H1 (cell line): ENCODE results near the gene AGER. TPM values are rescaled to one million over a fixed set of nuclear protein-coding genes. Genes with fewer than 3 reads are reported as not detected.

Experiments
- CTCF ChIA-PET: fragments of 300-600 bp; sonication (Branson Sonifier 250); formaldehyde crosslinking; loops from one replicate; lab custom pipeline; 2021; ENCODE audit not compliant: partially characterized antibody; lab: Charles Lee
- POLR2A ChIA-PET: fragments of 300-600 bp; sonication (Branson Sonifier 250); formaldehyde crosslinking; loops from one replicate; lab custom pipeline; 2021; ENCODE audit warnings: inconsistent platforms; ENCODE audit not compliant: partially characterized antibody; lab: Charles Lee
- DNase-seq, 2 experiments: peaks; one replicate each; pipeline versions ENCODE4 v3.0.0 to v3.0.0-alpha.2; 2010 to 2022; ENCODE audit warnings: low spot score in 2 of 2, low read depth in 1 of 2, mixed read lengths in 1 of 2
- FAIRE-seq: peaks from 2 replicates; lab custom pipeline; 2011; peaks lifted over from hg19 to GRCh38; lab: Jason Lieb, UNC
- H2AFZ ChIP-seq: 2 replicates; pipeline ENCODE4 v1.8.1; 2012; ENCODE audit warnings: low read length, inconsistent platforms
- H2AK5ac ChIP-seq: 2 replicates; pipeline ENCODE4 v1.6.1; 2013; ENCODE audit warnings: low read depth, low read length
- H2BK120ac ChIP-seq: replicated peaks from 2 replicates; pipeline ENCODE3; 2013; ENCODE audit warnings: low read depth, low read length, inconsistent platforms
- H2BK12ac ChIP-seq: 2 replicates; pipeline ENCODE4 v1.6.1; 2013; ENCODE audit warnings: low read depth, low read length
- H2BK15ac ChIP-seq: 2 replicates; pipeline ENCODE4 v1.6.1; 2013; ENCODE audit warnings: low read length
- H2BK20ac ChIP-seq: 2 replicates; pipeline ENCODE4 v1.6.1; 2013; ENCODE audit warnings: low read length
- H2BK5ac ChIP-seq: 2 replicates; pipeline ENCODE4 v1.6.1; 2013; ENCODE audit warnings: low read depth, low read length
- H3K14ac ChIP-seq: 2 replicates; pipeline ENCODE4 v1.6.1; 2013; ENCODE audit warnings: inconsistent platforms; ENCODE audit not compliant: insufficient read length
- H3K18ac ChIP-seq: 2 replicates; pipeline ENCODE4 v1.6.1; 2013; ENCODE audit warnings: low read length; ENCODE audit errors: extremely low read depth
- H3K23ac ChIP-seq: 2 replicates; pipeline ENCODE4 v1.6.1; 2013; ENCODE audit warnings: inconsistent platforms; ENCODE audit not compliant: insufficient read length
- H3K23me2 ChIP-seq: 2 replicates; pipeline ENCODE4 v1.6.1; 2013; ENCODE audit warnings: low read depth, low read length
- H3K27ac ChIP-seq: 2 replicates; pipeline ENCODE4 v1.6.1; 2011; ENCODE audit warnings: low read depth, low read length, inconsistent platforms
- H3K27me3 ChIP-seq, 4 experiments: replicated peaks in 1 of 4; 1 replicate in 1 of 4; 2 replicates in 3 of 4; pipeline versions ENCODE4 v1.6.1 to v1.8.1; 2011 to 2013; ENCODE audit warnings: low read length in 3 of 4, mild to moderate bottlenecking in 3 of 4, inconsistent platforms in 2 of 4, mixed read lengths in 2 of 4, moderate library complexity in 1 of 4; ENCODE audit not compliant: control insufficient read depth in 3 of 4, insufficient read depth in 3 of 4; ENCODE audit errors: extremely low read depth in 1 of 4
- H3K36me3 ChIP-seq, 4 experiments: 2 replicates each; pipeline versions ENCODE4 v1.6.1 to v1.8.1; 2011 to 2013; ENCODE audit warnings: mild to moderate bottlenecking in 4 of 4, low read length in 3 of 4, moderate library complexity in 2 of 4, control low read depth in 1 of 4, inconsistent platforms in 1 of 4; ENCODE audit not compliant: insufficient read depth in 4 of 4, control insufficient read depth in 2 of 4
- H3K4ac ChIP-seq: replicated peaks from 2 replicates; pipeline ENCODE3; 2013; ENCODE audit warnings: low read length, low read depth, mixed read lengths, inconsistent platforms; ENCODE audit not compliant: insufficient read length
- H3K4me1 ChIP-seq, 4 experiments: replicated peaks in 1 of 4; 1 replicate in 1 of 4; 2 replicates in 3 of 4; pipeline versions ENCODE4 v1.6.1 to v1.8.1; 2011 to 2013; ENCODE audit warnings: low read length in 3 of 4, inconsistent platforms in 2 of 4, mixed read lengths in 1 of 4; ENCODE audit not compliant: insufficient read depth in 4 of 4, control insufficient read depth in 3 of 4
- H3K4me2 ChIP-seq, 2 experiments: 2 replicates each; pipeline versions ENCODE4 v1.6.1 to v1.8.1; 2011 to 2013; ENCODE audit warnings: low read depth in 2 of 2, low read length in 2 of 2, control low read depth in 1 of 2, inconsistent platforms in 1 of 2, mild to moderate bottlenecking in 1 of 2; ENCODE audit not compliant: insufficient read depth in 1 of 2
- H3K4me3 ChIP-seq, 4 experiments: fragments of 200-600, 300-600 bp in 1 of 4; sonication (generic), shearing (Covaris generic), sonication (Bioruptor Twin) in 1 of 4; 2 replicates each; pipeline versions ENCODE4 v1.5.1 to v1.8.1; 2011 to 2016; ENCODE audit warnings: low read length in 4 of 4, low read depth in 3 of 4, control low read depth in 2 of 4, inconsistent platforms in 2 of 4, mild to moderate bottlenecking in 2 of 4, mixed read lengths in 1 of 4, moderate library complexity in 1 of 4; ENCODE audit not compliant: insufficient read depth in 2 of 4; ENCODE audit errors: extremely low read depth in 1 of 4
- H3K56ac ChIP-seq: replicated peaks from 2 replicates; pipeline ENCODE3; 2013; ENCODE audit warnings: low read depth, mild to moderate bottlenecking, mixed read lengths, low read length, inconsistent platforms; ENCODE audit not compliant: insufficient read length
- H3K79me1 ChIP-seq: 2 replicates; pipeline ENCODE4 v1.6.1; 2013; ENCODE audit warnings: low read depth, low read length, control low read depth
- H3K79me2 ChIP-seq, 2 experiments: 2 replicates each; pipeline versions ENCODE4 v1.6.1 to v1.8.1; 2012 to 2013; ENCODE audit warnings: low read length in 2 of 2, mild to moderate bottlenecking in 2 of 2, inconsistent platforms in 1 of 2; ENCODE audit not compliant: insufficient read depth in 2 of 2, control insufficient read depth in 1 of 2
- H3K9ac ChIP-seq, 4 experiments: replicated peaks in 1 of 4; 1 replicate in 1 of 4; 2 replicates in 3 of 4; pipeline versions ENCODE4 v1.6.1 to v1.8.1; 2011 to 2013; ENCODE audit warnings: low read depth in 3 of 4, low read length in 3 of 4, control low read depth in 2 of 4, mild to moderate bottlenecking in 2 of 4, moderate library complexity in 2 of 4, inconsistent platforms in 1 of 4; ENCODE audit errors: extremely low read depth in 1 of 4
- H3K9me3 ChIP-seq, 2 experiments: 2 replicates each; pipeline versions ENCODE4 v1.6.1 to v1.8.1; 2012 to 2013; ENCODE audit warnings: mild to moderate bottlenecking in 2 of 2, moderate library complexity in 2 of 2, control low read depth in 1 of 2, inconsistent platforms in 1 of 2, low read depth in 1 of 2, low read length in 1 of 2, mixed read lengths in 1 of 2; ENCODE audit not compliant: insufficient read depth in 2 of 2
- H4K20me1 ChIP-seq, 2 experiments: replicated peaks in 1 of 2; 2 replicates each; pipeline versions ENCODE3 to v1.8.1; 2011 to 2013; ENCODE audit warnings: inconsistent platforms in 2 of 2, low read length in 2 of 2, mild to moderate bottlenecking in 1 of 2; ENCODE audit not compliant: insufficient read depth in 2 of 2, control insufficient read depth in 1 of 2
- H4K5ac ChIP-seq: 2 replicates; pipeline ENCODE4 v1.6.1; 2013; ENCODE audit warnings: low read length, low read depth, mixed read lengths, inconsistent platforms; ENCODE audit not compliant: insufficient read length
- H4K8ac ChIP-seq: 2 replicates; pipeline ENCODE4 v1.8.0; 2013; ENCODE audit warnings: mild to moderate bottlenecking, moderate library complexity, low read length, inconsistent platforms; ENCODE audit not compliant: insufficient read depth; ENCODE audit errors: extremely low read depth
- H4K91ac ChIP-seq: replicated peaks from 2 replicates; pipeline ENCODE3; 2013; ENCODE audit warnings: low read length, mixed read lengths, inconsistent platforms; ENCODE audit not compliant: insufficient read length
- BACH1 ChIP-seq: IDR thresholded peaks from 2 replicates; pipeline ENCODE4 v1.6.1; 2012; ENCODE audit warnings: low read length, improper control_type of control experiment
- CTCF ChIP-seq, 3 experiments: IDR thresholded peaks; 1 replicate in 2 of 3; 2 replicates in 1 of 3; pipeline versions ENCODE4 v1.5.1 to v1.6.1; 2011; ENCODE audit warnings: low read length in 3 of 3, mild to moderate bottlenecking in 3 of 3, inconsistent platforms in 2 of 3, low read depth in 1 of 3, moderate library complexity in 1 of 3; ENCODE audit not compliant: insufficient read depth in 1 of 3; ENCODE audit errors: control extremely low read depth in 1 of 3
- RFX5 ChIP-seq: IDR thresholded peaks from 2 replicates; pipeline ENCODE4 v1.6.1; 2011; ENCODE audit warnings: low read depth, low read length, improper control_type of control experiment, borderline replicate concordance
- SAP30 ChIP-seq: fragments of 300-600 bp; sonication (generic); IDR thresholded peaks from 2 replicates; pipeline ENCODE4 v1.7.1; 2012; ENCODE audit warnings: low read length, moderate library complexity, mild to moderate bottlenecking, inconsistent platforms; ENCODE audit not compliant: insufficient read depth, insufficient replicate concordance
- SP4 ChIP-seq: IDR thresholded peaks from 2 replicates; pipeline ENCODE4 v1.6.1; 2012; ENCODE audit warnings: low read length, inconsistent platforms
- WGBS, 2 experiments: shearing (Covaris generic) in 1 of 2; methylation state at CpG; one replicate each; pipeline versions ENCODE4 v1.1.6 to v1.1.7; 2013 to 2015; ENCODE audit warnings: low lambda C conversion rate in 2 of 2, mixed read lengths in 2 of 2, inconsistent platforms in 1 of 2, low coverage in 1 of 2, missing lambda C conversion rate in 1 of 2; ENCODE audit not compliant: insufficient replicate concordance in 2 of 2, insufficient coverage in 1 of 2, insufficient read length in 1 of 2; ENCODE audit errors: extremely low coverage in 1 of 2, missing lambda C conversion rate in 1 of 2; 5-methylcytosine and 5-hydroxymethylcytosine counted together
- polyA plus RNA-seq, 7 experiments: library from polyadenylated mRNA; depleted of rRNA in 3 of 7; stranded (reverse) in 5 of 7; unstranded in 2 of 7; fragments of >200 nt in 5 of 7; fragments of 200-250 nt in 2 of 7; gene quantifications; 1 replicate in 5 of 7; 2 replicates in 1 of 7; 4 replicates in 1 of 7; pipeline versions ENCODE4 v1.2.1 to v1.2.3, GENCODE V29; 2011 to 2013; ENCODE audit warnings: missing spikeins in 2 of 7, mixed read lengths in 2 of 7
- total RNA-seq: library from RNA; stranded (reverse); fragmentation: NEBNext Ultra II Directional; extraction: Animal tissue kit (Norgen Biotek cat#: 25700); gene quantifications from 2 replicates; pipeline ENCODE4 v1.2.1, GENCODE V29; 2021
- TF ChIP-seq, protein P1 (sequence below): IDR thresholded peaks from 2 replicates; pipeline ENCODE4 v1.6.1; 2011; ENCODE audit warnings: low read length, improper control_type of control experiment
- TF ChIP-seq, protein P2 (sequence below): IDR thresholded peaks from 2 replicates; pipeline ENCODE4 v1.6.1; 2012; ENCODE audit warnings: inconsistent platforms

Gene AGER
- total and polyA plus RNA-seq, 2 of the 8 experiments (the other 6 are each of a cell fraction or from before 2014, with no cell fraction given): 3.8 to 10.9 TPM

- Histone ChIP-seq H2AK5ac (no peak overlapping the region), H2BK120ac (no peak overlapping the region), H2AFZ (no peak overlapping the region), H2BK12ac (no peak overlapping the region), H2BK5ac (no peak overlapping the region), H3K27ac (no peak overlapping the region), H4K91ac (no peak overlapping the region), H2BK15ac (no peak overlapping the region), H3K4me3 (no peak overlapping the region), H3K23ac (no peak overlapping the region), H3K4me2 (peak overlapping the region in 1 of 2 experiments; percentile 100; a peak in 1 of 4 replicates), H4K20me1 (peaks cover 0 to 2% of the 10 kb centered on the region in 2 experiments), H3K14ac (no peak overlapping the region), H3K36me3 (peaks cover 4 to 27% (median 19%) of the 10 kb centered on the region in 4 experiments; a peak in 7 of 8 replicates), H3K9ac (peak overlapping the region in 1 of 4 experiments; percentile 87; a peak in 1 of 7 replicates), H3K79me2 (peaks cover 2 to 21% of the 10 kb centered on the region in 2 experiments; a peak in 3 of 4 replicates), H3K56ac (no peak overlapping the region), H3K27me3 (no peaks in the 10 kb centered on the region; a peak in 1 of 7 replicates), H4K8ac (no peak overlapping the region), H3K79me1 (peaks cover 6% of the 10 kb centered on the region; the same call in 1 of the 2 replicates), H4K5ac (no peak overlapping the region), H3K18ac (no peak overlapping the region), H3K4me1 (peaks cover under 1 to 13% (median 5%) of the 10 kb centered on the region in 4 experiments; a peak in 6 of 7 replicates), H3K4ac (no peak overlapping the region), H2BK20ac (no peak overlapping the region), H3K9me3 (no peaks in the 10 kb centered on the region), H3K23me2 (peaks cover 26% of the 10 kb centered on the region)
- WGBS, 2 experiments: 87% methylated on average over 10 of the region's 10 CpGs; no CpG with 5 or more reads in 1 of the 2 experiments
- FAIRE-seq (no peak), DNase-seq (no peak)
- ChIA-PET POLR2A (interaction anchor here (0.8 to 7.9 kb wide), 6 partner anchors 13 to 353 kb away, joined by 3 to 194 read pairs (median 4); partner anchors contain the start of genes EGFL8, GPSM3, HSPA1B and PBX2), CTCF (interaction anchor here (1.9 to 2.7 kb wide), 2 partner anchors 11 to 16 kb away, joined by 4 to 7 read pairs; partner anchors contain the start of gene PBX2)
- TF ChIP-seq RFX5 (no peak), SP4 (no peak), SAP30 (no peak), CTCF (IDR thresholded peaks at IDR 0.05; ENCODE audit: control extremely low read depth in 1 of 3, insufficient read depth in 1 of 3, low read depth in 1 of 3, low read length in 3 of 3) (no peak), BACH1 (no peak)
- TF ChIP-seq, protein P1, sequence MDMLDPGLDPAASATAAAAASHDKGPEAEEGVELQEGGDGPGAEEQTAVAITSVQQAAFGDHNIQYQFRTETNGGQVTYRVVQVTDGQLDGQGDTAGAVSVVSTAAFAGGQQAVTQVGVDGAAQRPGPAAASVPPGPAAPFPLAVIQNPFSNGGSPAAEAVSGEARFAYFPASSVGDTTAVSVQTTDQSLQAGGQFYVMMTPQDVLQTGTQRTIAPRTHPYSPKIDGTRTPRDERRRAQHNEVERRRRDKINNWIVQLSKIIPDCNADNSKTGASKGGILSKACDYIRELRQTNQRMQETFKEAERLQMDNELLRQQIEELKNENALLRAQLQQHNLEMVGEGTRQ: no peak
- TF ChIP-seq, protein P2, sequence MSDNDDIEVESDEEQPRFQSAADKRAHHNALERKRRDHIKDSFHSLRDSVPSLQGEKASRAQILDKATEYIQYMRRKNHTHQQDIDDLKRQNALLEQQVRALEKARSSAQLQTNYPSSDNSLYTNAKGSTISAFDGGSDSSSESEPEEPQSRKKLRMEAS: no peak
Observed at GRCh38 chr6:32179766-32180405, 4.2 kb downstream of the AGER start.
